ENCODE results near the gene RPS13.

GRCh38 chr11:17077520-17078401 lies at the start of gene RPS13:
- TF ChIP-seq SIN3A (IDR thresholded peaks at IDR 0.05; ENCODE audit: borderline replicate concordance, low read depth, low read length), result peak; percentile 93
- TF ChIP-seq RCOR1 (IDR thresholded peaks at IDR 0.05; ENCODE audit: low read length), result no peak
- peak; percentile 96 for TF ChIP-seq POLR2AphosphoS5 (IDR thresholded peaks at IDR 0.05; ENCODE audit: low read depth, low read length)
- no peak for TF ChIP-seq CTCF (IDR thresholded peaks at IDR 0.05)
- TF ChIP-seq GABPA (IDR thresholded peaks at IDR 0.05; ENCODE audit: low read depth), result peak; percentile 92
- no peak for TF ChIP-seq USF1 (IDR thresholded peaks at IDR 0.05; ENCODE audit: borderline replicate concordance, low read depth)
- TF ChIP-seq TAF1 (IDR thresholded peaks at IDR 0.05; ENCODE audit: borderline replicate concordance, low read depth, low read length), result peak; percentile 95
- no peak for TF ChIP-seq USF2 (IDR thresholded peaks at IDR 0.05; ENCODE audit: borderline replicate concordance, low read depth, low read length)
- no peak for TF ChIP-seq TEAD4 (IDR thresholded peaks at IDR 0.05; ENCODE audit: borderline replicate concordance, insufficient read depth)

Data from SK-N-SH (cell line).